Activated naive CD8-positive, alpha-beta T cell (primary cell): ENCODE measurements around the gene SRGAP2C.
"Not testable (repeated sequence)": the region's sequence is repeated elsewhere in the genome, so short reads cannot be mapped to it uniquely, and the experiment has no call there.

Experiments
- H3K27ac Mint-ChIP-seq: one replicate; pipeline ENCODE4 v1.8.0; 2021; ENCODE audit warnings: mixed read lengths
- H3K27me3 Mint-ChIP-seq: one replicate; pipeline ENCODE4 v1.8.0; 2021; ENCODE audit warnings: mixed read lengths
- H3K36me3 Mint-ChIP-seq: one replicate; pipeline ENCODE4 v1.8.0; 2021; ENCODE audit warnings: mixed read lengths
- H3K4me1 Mint-ChIP-seq: one replicate; pipeline ENCODE4 v1.8.0; 2021; ENCODE audit warnings: low read depth, mixed read lengths
- H3K4me3 Mint-ChIP-seq: one replicate; pipeline ENCODE4 v1.8.0; 2021; ENCODE audit warnings: mild to moderate bottlenecking, mixed read lengths
- H3K9me3 Mint-ChIP-seq: one replicate; pipeline ENCODE4 v1.8.0; 2021; ENCODE audit warnings: low read depth, mixed read lengths

Gene SRGAP2C

GRCh38 chr1:121184290-121185127 lies at the start of gene SRGAP2C, which contains the start of gene FAM72B:
Gene SRGAP2C, plus strand, starts transcription at chr1:121184975. Its CDS starts 2,472 bp downstream, at chr1:121187447.
Gene FAM72B, minus strand, starts transcription at chr1:121184340. Its CDS starts 851 bp downstream, at chr1:121183489.
- not testable (repeated sequence) for H3K36me3 Mint-ChIP-seq, H3K27me3 Mint-ChIP-seq, H3K9me3 Mint-ChIP-seq, H3K4me1 Mint-ChIP-seq
- H3K4me3 Mint-ChIP-seq: peak within 1 kb of the TSS; percentile 92
- peak within 1 kb of the TSS; percentile 87 for H3K27ac Mint-ChIP-seq

- H3K4me1 Mint-ChIP-seq, H3K36me3 Mint-ChIP-seq, H3K27ac Mint-ChIP-seq, H3K4me3 Mint-ChIP-seq, H3K9me3 Mint-ChIP-seq, H3K27me3 Mint-ChIP-seq: not testable (repeated sequence)
Observed at GRCh38 chr1:121140393-121140792, 44.4 kb upstream of the SRGAP2C start.

GRCh38 chr1:121148489-121149190 lies 36.1 kb upstream of the SRGAP2C start:
- not testable (repeated sequence) for H3K4me3 Mint-ChIP-seq, H3K4me1 Mint-ChIP-seq, H3K36me3 Mint-ChIP-seq, H3K9me3 Mint-ChIP-seq, H3K27me3 Mint-ChIP-seq, H3K27ac Mint-ChIP-seq

- H3K9me3 Mint-ChIP-seq, H3K36me3 Mint-ChIP-seq, H3K4me3 Mint-ChIP-seq, H3K4me1 Mint-ChIP-seq, H3K27ac Mint-ChIP-seq, H3K27me3 Mint-ChIP-seq: not testable (repeated sequence)
Observed at GRCh38 chr1:121151294-121151693, 33.5 kb upstream of the SRGAP2C start.

- H3K9me3 Mint-ChIP-seq, H3K4me3 Mint-ChIP-seq, H3K27me3 Mint-ChIP-seq, H3K4me1 Mint-ChIP-seq, H3K36me3 Mint-ChIP-seq, H3K27ac Mint-ChIP-seq: not testable (repeated sequence)
Observed at GRCh38 chr1:121152788-121153187, 32.0 kb upstream of the SRGAP2C start.

DNA sequence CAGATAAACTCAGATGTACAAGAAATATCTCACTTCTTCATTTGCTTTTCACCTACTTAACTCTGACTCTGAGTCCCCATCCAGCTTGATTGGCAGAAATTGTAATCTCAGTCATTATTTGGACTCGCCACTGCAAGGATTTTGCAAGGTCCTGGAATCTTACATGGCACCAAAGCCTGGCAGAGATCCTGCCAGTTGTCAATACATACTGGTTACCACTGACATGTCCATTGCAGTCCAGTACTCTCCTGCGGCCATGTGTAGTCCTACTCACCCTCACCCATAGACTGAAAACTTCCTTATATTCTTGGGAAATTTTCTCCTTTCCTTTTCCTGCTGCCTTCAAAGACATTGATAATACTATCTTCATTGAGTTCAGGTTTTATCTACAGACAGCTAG lies 30.0 kb upstream of the SRGAP2C start:
- H3K9me3 Mint-ChIP-seq, H3K36me3 Mint-ChIP-seq, H3K4me1 Mint-ChIP-seq, H3K27me3 Mint-ChIP-seq, H3K4me3 Mint-ChIP-seq, H3K27ac Mint-ChIP-seq: not testable (repeated sequence)

DNA sequence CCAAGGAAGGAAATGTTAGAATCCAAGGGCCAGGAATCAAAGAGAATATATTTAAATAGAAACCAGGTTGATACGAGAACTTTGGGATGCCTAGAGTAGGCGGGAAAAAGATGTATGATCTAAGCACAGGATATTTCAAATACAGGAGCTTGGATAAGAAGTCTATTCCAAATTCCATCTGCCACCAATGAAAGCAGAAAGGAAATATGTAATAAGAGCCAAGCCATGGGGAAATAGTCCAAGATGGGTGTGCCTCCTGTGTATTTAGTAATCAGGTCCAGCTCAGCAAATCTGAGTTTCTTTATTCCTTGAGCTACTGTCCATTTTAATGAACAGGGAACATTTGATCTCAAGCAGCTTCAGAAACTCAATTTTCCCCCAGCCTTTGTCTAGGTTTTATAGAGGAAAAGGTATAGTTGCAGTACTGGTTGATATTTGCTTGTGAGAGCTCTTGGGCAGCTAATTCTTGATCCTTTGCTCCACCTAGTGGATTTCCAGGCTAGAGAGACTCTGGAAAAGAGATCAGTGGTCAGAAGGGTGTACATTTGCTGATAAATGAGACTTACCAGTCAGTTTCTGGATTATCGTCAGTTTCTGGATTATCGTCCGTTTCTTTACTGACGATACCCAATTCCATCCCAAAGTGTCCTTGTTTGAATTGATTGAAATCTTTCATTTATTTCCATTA lies 29.0 kb upstream of the SRGAP2C start:
- not testable (repeated sequence) for H3K27me3 Mint-ChIP-seq, H3K9me3 Mint-ChIP-seq, H3K27ac Mint-ChIP-seq, H3K4me1 Mint-ChIP-seq, H3K36me3 Mint-ChIP-seq, H3K4me3 Mint-ChIP-seq

- not testable (repeated sequence) for H3K27ac Mint-ChIP-seq, H3K36me3 Mint-ChIP-seq, H3K27me3 Mint-ChIP-seq, H3K9me3 Mint-ChIP-seq, H3K4me3 Mint-ChIP-seq, H3K4me1 Mint-ChIP-seq
Observed at GRCh38 chr1:121156958-121157603, 27.7 kb upstream of the SRGAP2C start.

- H3K27me3 Mint-ChIP-seq, H3K36me3 Mint-ChIP-seq, H3K4me3 Mint-ChIP-seq, H3K9me3 Mint-ChIP-seq, H3K4me1 Mint-ChIP-seq, H3K27ac Mint-ChIP-seq: not testable (repeated sequence)
Observed at GRCh38 chr1:121157609-121158008, 27.2 kb upstream of the SRGAP2C start.

GRCh38 chr1:121160118-121160517 lies 24.7 kb upstream of the SRGAP2C start:
- not testable (repeated sequence) for H3K36me3 Mint-ChIP-seq, H3K27me3 Mint-ChIP-seq, H3K4me3 Mint-ChIP-seq, H3K27ac Mint-ChIP-seq, H3K4me1 Mint-ChIP-seq, H3K9me3 Mint-ChIP-seq

GRCh38 chr1:121161199-121161901 lies 23.4 kb upstream of the SRGAP2C start:
- H3K27me3 Mint-ChIP-seq, H3K4me3 Mint-ChIP-seq, H3K4me1 Mint-ChIP-seq: not testable (repeated sequence)

DNA sequence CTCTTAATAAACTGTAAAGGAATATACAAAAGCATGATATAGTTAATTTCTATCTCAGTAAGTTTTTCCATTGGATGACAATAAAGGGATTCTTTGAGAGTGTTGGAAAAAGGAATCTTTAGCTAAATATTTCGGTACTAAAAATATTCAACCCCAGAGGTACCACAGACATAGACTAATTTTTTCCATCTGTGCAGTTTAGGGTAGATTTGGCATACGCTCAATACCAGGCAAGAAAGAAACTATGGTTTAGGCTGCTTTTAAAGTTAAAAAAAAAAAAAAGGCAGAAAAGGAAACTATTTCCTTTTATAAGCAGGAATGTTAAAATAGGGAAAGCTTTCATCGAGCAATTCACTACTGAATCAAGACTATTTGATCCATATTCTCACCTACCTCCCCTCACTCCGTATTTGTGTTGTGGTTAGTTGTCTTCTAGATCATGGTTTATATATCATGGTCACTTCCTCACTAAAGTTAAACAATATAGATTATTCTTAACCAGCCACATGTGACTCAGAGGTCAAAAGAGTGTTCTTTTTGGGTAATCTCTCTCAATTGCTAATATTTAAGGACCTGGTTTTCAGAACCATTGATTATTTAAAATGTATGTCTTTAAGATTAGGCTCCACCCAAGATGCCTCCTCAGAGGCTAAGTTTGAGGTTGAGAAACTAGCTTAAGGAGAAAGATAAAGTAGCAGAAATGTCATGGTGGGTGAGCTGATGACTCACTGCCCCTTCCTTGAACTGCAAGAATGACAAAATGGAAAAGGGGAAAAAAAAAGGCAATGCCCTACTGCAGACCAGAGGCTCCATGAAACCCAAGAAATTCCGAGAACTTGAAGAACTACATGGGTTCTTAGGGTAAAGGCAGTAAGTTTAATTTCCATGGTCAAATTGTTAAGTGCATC lies 20.7 kb upstream of the SRGAP2C start:
- not testable (repeated sequence) for H3K27ac Mint-ChIP-seq, H3K36me3 Mint-ChIP-seq, H3K4me1 Mint-ChIP-seq, H3K27me3 Mint-ChIP-seq, H3K4me3 Mint-ChIP-seq, H3K9me3 Mint-ChIP-seq

More at GRCh38 chr1:121161199-121161901, 23.4 kb upstream of the SRGAP2C start:
- not testable (repeated sequence) for H3K36me3 Mint-ChIP-seq, H3K27ac Mint-ChIP-seq, H3K9me3 Mint-ChIP-seq

GRCh38 chr1:121165296-121165695 lies 19.5 kb upstream of the SRGAP2C start:
- H3K4me1 Mint-ChIP-seq, H3K36me3 Mint-ChIP-seq, H3K27ac Mint-ChIP-seq, H3K4me3 Mint-ChIP-seq, H3K9me3 Mint-ChIP-seq, H3K27me3 Mint-ChIP-seq: not testable (repeated sequence)

DNA sequence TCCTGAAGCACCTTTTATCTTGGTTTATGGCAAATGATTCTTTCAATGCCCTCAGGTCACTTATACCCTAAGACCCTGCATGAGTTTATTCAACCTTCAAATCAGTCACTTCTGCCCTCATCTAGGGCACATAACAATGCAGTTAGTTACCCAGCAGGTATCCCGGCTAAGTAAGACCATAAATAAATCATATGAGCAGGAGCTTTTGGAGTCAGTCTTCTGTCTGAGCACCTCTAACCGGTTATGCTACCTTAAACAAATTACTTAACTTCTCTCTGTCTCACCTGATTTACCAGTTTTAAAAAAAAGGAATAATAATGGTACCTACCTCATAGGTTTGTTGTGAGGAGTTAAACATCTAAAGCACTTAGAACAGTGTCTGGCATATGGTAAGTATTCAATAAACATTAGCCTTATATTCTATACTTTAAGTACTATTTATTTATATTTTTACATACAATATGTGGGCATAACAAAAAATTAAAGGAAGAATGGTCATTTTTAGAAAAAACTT lies 17.5 kb upstream of the SRGAP2C start:
- H3K27ac Mint-ChIP-seq, H3K4me1 Mint-ChIP-seq, H3K27me3 Mint-ChIP-seq, H3K36me3 Mint-ChIP-seq, H3K4me3 Mint-ChIP-seq, H3K9me3 Mint-ChIP-seq: not testable (repeated sequence)
